Measurements from ENCODE around the gene CCDC122. TPM values are rescaled to one million over a fixed set of nuclear protein-coding genes. Genes with fewer than 3 reads are reported as not detected.
"Not testable (repeated sequence)": the region's sequence is repeated elsewhere in the genome, so short reads cannot be mapped to it uniquely, and the experiment has no call there.

The CCDC122 gene
- total RNA-seq, 2 donors from 2014 or later, result 0.25 to 2.8 TPM

DNA sequence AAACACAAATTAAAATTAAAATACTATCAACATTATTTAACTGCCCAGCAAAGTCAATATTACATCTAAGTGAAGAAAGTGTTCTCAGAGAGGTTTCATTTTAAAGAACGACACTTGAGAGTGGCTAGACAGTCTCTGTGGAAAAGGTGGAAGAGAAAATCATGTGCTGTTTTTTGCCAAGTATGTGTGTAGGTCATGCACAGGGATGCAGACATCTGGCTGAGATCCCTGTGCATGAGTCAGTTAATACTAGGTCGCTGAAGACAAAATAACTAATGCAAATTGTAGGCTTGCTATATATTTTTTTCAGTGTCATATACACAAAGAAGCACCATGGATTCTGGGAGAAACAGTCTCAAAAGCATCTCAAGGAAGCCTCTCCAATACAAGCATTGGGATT, 48.5 kb downstream of the CCDC122 start:
- DNase-seq (ENCODE audit: low spot score in 2 of 2) (no peak), ATAC-seq (no peak)
- no peak overlapping the region for H3K27ac Mint-ChIP-seq
- H3K36me3 Mint-ChIP-seq, result no peaks in the 10 kb centered on the region
- no peaks in the 10 kb centered on the region for H3K9me3 Mint-ChIP-seq

- no peak overlapping the region for H3K27ac Mint-ChIP-seq
Measured at GRCh38 chr13:43830497-43830881, 49.1 kb downstream of the CCDC122 start.

GRCh38 chr13:43824656-43825055, 54.9 kb downstream of the CCDC122 start:
- ATAC-seq; H3K36me3 Mint-ChIP-seq; DNase-seq (ENCODE audit: low spot score in 2 of 2); H3K9me3 Mint-ChIP-seq; H3K27ac Mint-ChIP-seq: not testable (repeated sequence)

More at GRCh38 chr13:43830497-43830881, 49.1 kb downstream of the CCDC122 start:
- DNase-seq (ENCODE audit: low spot score in 2 of 2), result no peak
- Mint-ChIP-seq H3K9me3 (no peaks in the 10 kb centered on the region), H3K36me3 (no peaks in the 10 kb centered on the region)
- ATAC-seq, result no peak

GRCh38 chr13:43822969-43823368, 56.6 kb downstream of the CCDC122 start:
- no peak overlapping the region for H3K27ac Mint-ChIP-seq
- DNase-seq (ENCODE audit: low spot score in 2 of 2), result no peak
- peaks cover 4 to 6% of the 10 kb centered on the region in 2 donors for H3K36me3 Mint-ChIP-seq
- ATAC-seq, result no peak
- peaks cover 0 to 4% of the 10 kb centered on the region in 2 donors for H3K9me3 Mint-ChIP-seq

- no peak for DNase-seq (ENCODE audit: low spot score in 2 of 2)
- Mint-ChIP-seq H3K27ac (no peak overlapping the region), H3K9me3 (peaks cover 0 to 5% of the 10 kb centered on the region in 2 donors), H3K36me3 (peaks cover 6% of the 10 kb centered on the region in 2 donors)
- no peak for ATAC-seq
Measured at GRCh38 chr13:43816401-43816889, 63.1 kb downstream of the CCDC122 start.

- no peak for DNase-seq (ENCODE audit: low spot score in 2 of 2)
- Mint-ChIP-seq H3K36me3 (peaks cover 6% of the 10 kb centered on the region in 2 donors), H3K9me3 (peaks cover 0 to 5% of the 10 kb centered on the region in 2 donors), H3K27ac (no peak overlapping the region)
- no peak for ATAC-seq
Measured at GRCh38 chr13:43815204-43815603, 64.3 kb downstream of the CCDC122 start.

DNA sequence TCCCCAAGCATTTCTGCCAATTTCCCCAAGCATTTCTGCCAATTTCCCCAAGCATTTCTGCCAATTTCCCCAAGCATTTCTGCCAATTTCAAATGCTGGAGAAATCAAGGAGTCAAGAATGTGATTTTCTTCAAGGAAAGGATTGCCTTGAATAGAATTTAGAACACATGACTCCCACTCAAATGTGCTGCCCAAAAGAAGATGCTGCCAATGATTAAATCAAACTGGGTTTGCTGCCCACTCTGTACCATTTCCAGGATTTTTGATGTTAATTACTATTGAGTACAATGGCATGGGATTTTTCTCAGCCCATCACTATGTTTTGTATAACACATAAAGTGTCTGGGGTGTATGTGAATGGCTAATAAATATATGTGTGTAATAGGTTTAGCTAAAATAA, 70.9 kb downstream of the CCDC122 start:
- H3K27ac Mint-ChIP-seq, result no peak overlapping the region
- no peaks in the 10 kb centered on the region for H3K9me3 Mint-ChIP-seq
- no peaks in the 10 kb centered on the region for H3K36me3 Mint-ChIP-seq
- ATAC-seq (no peak), DNase-seq (ENCODE audit: low spot score in 2 of 2) (no peak)

DNA sequence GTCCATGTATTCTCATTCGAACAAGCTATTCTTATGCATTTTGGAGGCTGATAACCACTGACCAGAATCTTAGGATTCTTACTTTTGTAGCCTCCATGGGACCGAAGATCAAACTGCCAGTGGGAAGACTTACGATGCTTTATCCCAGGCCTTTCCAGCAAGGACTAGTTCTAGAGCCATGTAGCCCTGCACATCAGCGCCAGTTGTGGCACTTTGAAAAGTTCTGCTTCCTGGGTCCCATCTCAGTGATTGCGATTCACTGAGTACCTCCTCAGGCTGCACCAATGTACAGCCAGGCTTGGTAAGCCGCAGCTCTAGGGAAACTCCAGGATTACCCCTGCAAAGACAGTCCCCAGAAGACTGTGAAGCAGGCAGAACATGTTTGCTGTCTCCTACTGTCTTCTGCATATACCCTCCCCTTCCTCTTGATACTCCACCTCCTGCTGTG, 73.8 kb downstream of the CCDC122 start:
- H3K9me3 Mint-ChIP-seq, result no peaks in the 10 kb centered on the region
- H3K36me3 Mint-ChIP-seq, result no peaks in the 10 kb centered on the region
- DNase-seq (ENCODE audit: low spot score in 2 of 2), result no peak

GRCh38 chr13:43805071-43805468, 74.5 kb downstream of the CCDC122 start:
- DNase-seq (ENCODE audit: low spot score in 2 of 2), result peak in 1 of 2 donors; percentile 48
- peak overlapping the region in 1 of 2 donors; percentile 70 for H3K27ac Mint-ChIP-seq
- no peaks in the 10 kb centered on the region for H3K9me3 Mint-ChIP-seq
- peak; percentile 94 to 96 for ATAC-seq
- no peaks in the 10 kb centered on the region for H3K36me3 Mint-ChIP-seq

More for the DNA sequence above, 73.8 kb downstream of the CCDC122 start:
- ATAC-seq, result no peak
- no peak overlapping the region for H3K27ac Mint-ChIP-seq

DNA sequence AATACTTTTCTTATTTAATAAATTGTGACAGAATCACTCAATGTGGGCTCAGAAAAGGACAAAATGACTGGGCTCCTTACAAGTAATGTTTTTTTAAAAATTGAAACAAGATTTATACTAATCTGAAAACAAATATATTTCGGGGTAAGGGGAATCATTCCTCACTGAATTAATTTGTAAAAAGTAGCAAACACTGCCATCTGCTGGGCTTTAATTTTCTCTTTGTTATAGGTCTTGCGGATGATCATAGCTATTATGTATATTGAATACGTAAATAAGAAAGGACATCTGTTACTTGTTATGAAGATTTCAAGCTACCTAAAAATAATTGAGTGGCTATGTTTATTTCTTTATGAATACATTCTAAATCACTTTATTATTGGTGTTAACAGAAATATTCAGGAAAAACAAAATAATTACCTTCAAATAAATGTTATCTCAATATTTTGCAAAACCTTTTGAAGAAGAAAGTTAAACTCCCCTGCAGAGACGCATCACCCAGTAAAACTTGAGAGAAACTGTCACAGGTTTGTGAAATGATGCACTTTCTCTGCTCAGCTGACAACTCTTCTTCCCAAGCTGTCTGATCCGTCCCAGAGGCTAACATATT, 75.0 kb downstream of the CCDC122 start:
- Mint-ChIP-seq H3K27ac (peak overlapping the region in 1 of 2 donors; percentile 70), H3K36me3 (no peaks in the 10 kb centered on the region), H3K9me3 (no peaks in the 10 kb centered on the region)
- ATAC-seq (no peak), DNase-seq (ENCODE audit: low spot score in 2 of 2) (peak in 1 of 2 donors; percentile 47)

DNA sequence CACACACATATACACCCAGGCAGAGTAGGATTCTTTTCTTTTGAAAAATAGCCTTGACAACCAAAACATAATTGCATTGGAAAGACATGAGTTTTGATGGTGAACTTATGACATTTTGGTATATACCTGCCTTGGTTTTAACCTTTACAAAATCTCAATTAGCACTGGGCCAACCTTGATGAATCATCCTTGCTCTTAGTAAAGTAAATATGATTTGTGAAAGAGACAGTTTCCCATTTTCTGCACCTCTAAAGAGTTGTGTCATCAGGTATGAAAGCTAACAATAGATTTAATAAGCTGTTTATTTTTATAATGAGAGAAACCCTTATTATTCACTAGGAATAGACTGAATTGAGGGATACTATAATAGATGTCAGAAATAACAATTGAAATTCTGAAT, 77.0 kb downstream of the CCDC122 start:
- DNase-seq (ENCODE audit: low spot score in 2 of 2), result no peak
- no peak for ATAC-seq
- Mint-ChIP-seq H3K9me3 (no peaks in the 10 kb centered on the region), H3K36me3 (no peaks in the 10 kb centered on the region), H3K27ac (no peak overlapping the region)

- DNase-seq (ENCODE audit: low spot score in 2 of 2), result no peak
- H3K9me3 Mint-ChIP-seq, result no peaks in the 10 kb centered on the region
- H3K27ac Mint-ChIP-seq, result no peak overlapping the region
- ATAC-seq, result peak in 1 of 2 donors; percentile 21
- H3K36me3 Mint-ChIP-seq, result no peaks in the 10 kb centered on the region
Measured at GRCh38 chr13:43800828-43801227, 78.7 kb downstream of the CCDC122 start.

DNA sequence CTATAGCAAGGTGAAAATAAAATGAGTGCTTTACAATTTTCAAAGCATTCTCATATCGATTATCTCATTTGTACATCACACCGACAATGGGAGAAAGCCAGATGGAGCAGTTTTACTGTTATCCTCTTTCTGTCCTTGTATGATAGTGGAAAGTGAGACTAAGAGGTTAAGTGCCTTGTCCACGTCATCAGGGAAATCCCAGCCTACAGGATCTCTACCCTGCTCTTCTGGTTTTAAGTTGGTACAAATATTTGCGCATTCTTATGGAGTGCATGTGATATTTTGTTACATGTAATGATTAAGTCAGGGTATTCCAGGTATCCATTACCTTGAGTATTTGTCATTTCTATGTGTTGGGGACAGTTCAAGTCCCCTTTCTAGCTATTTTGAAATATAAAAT, 80.3 kb downstream of the CCDC122 start:
- H3K27ac Mint-ChIP-seq, result no peak overlapping the region
- DNase-seq (ENCODE audit: low spot score in 2 of 2) (no peak), ATAC-seq (peak; percentile 33 to 43)
- H3K36me3 Mint-ChIP-seq, result no peaks in the 10 kb centered on the region
- H3K9me3 Mint-ChIP-seq, result no peaks in the 10 kb centered on the region

- Mint-ChIP-seq H3K36me3 (no peaks in the 10 kb centered on the region), H3K9me3 (no peaks in the 10 kb centered on the region), H3K27ac (no peak overlapping the region)
- no peak for ATAC-seq
- no peak for DNase-seq (ENCODE audit: low spot score in 2 of 2)
Measured at GRCh38 chr13:43797869-43798268, 81.7 kb downstream of the CCDC122 start.

DNA sequence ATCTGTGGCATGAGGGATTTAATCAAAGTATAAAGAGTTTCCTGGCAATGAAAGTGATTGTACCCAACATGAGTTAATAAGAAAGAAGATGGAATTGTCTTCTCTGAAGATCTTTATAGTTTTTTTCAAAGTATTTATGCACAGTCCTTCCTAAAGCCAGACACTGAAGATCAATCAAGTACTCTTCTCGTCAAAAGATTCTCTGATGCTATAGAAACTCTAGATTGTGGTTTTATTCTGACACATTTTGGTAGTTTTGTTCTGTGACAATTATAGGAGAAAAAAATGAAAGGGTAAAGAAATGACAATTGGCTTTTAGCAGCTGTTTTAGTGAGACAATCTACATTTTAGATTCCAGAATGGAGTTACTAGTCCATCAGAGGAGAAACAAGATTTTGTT, 82.4 kb downstream of the CCDC122 start:
- Mint-ChIP-seq H3K36me3 (no peaks in the 10 kb centered on the region), H3K27ac (peak overlapping the region; percentile 8 to 86), H3K9me3 (no peaks in the 10 kb centered on the region)
- ATAC-seq, result peak; percentile 69 to 72
- no peak for DNase-seq (ENCODE audit: low spot score in 2 of 2)

- ATAC-seq (no peak), DNase-seq (ENCODE audit: low spot score in 2 of 2) (no peak)
- Mint-ChIP-seq H3K9me3 (no peaks in the 10 kb centered on the region), H3K36me3 (no peaks in the 10 kb centered on the region), H3K27ac (no peak overlapping the region)
Measured at GRCh38 chr13:43794416-43794815, 85.1 kb downstream of the CCDC122 start.

DNA sequence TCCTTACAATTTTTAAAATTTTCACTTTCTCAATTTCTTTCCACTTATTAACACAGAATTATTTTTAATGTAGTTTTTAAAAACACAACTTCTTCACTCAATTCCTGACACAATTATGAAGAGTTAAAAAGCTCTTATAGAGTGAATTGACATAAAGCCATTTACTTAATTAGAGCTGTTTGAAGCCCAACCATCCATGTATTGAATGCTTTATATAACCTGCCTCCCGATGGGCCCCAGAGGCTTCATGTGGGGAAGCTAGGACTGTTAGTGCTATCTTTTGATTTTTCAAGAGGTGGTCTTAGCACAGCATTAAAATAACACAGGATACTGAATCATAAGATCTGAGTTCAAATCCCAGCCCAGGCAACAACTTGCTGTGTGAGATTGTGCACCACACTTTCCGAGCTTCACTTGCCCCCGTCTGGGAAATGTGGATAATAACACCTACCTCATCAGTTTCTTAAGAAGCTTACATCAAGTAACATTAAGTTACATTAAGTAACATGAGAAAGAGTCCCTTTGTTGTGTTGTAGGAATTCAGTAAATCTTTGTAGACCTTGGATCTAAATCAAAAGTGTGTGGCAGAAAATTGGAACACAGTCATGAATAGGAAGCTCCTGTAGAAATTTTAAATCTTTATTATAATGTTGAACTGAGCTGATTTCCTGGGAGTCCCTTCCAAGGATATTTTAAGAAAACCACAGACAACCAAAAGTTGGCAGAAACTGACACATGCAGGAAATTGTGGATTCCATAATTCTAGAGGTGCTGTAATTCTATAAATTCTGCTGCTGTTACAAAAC, 87.3 kb downstream of the CCDC122 start:
- no peaks in the 10 kb centered on the region for H3K36me3 Mint-ChIP-seq

More for the DNA sequence above, 87.3 kb downstream of the CCDC122 start:
- ATAC-seq, result no peak
- no peak for DNase-seq (ENCODE audit: low spot score in 2 of 2)
- H3K27ac Mint-ChIP-seq, result no peak overlapping the region
- no peaks in the 10 kb centered on the region for H3K9me3 Mint-ChIP-seq

All from activated naive CD4-positive, alpha-beta T cell treated with anti-CD3 and anti-CD28 coated beads, Interleukin-2, amount 50 U/mL, for 72 hours (primary cell).